Measurements from ENCODE around the gene NPVF. TPM values are rescaled to one million over a fixed set of nuclear protein-coding genes. Genes with fewer than 3 reads are reported as not detected.

The NPVF gene
- polyA plus RNA-seq, 2 of the 4 experiments (the other 2 are of a cell fraction), result not detected

- FAIRE-seq, result no peak
- ATAC-seq, result no peak
- ChIA-PET CTCF (no interaction called here), POLR2A (no interaction called here)
- TF ChIP-seq HMGXB4 (CRISPR knock-in tag; IDR thresholded peaks at IDR 0.05; ENCODE audit: borderline replicate concordance), result no peak
- TF ChIP-seq RNF2 (IDR thresholded peaks at IDR 0.05; ENCODE audit: borderline replicate concordance, low read depth), result no peak
- no peak for TF ChIP-seq TFCP2L1 (CRISPR knock-in tag; IDR thresholded peaks at IDR 0.05)
- TF ChIP-seq MAZ (IDR thresholded peaks at IDR 0.05; ENCODE audit: borderline replicate concordance, low read depth, low read length), result no peak
- TF ChIP-seq MAFK (IDR thresholded peaks at IDR 0.05; ENCODE audit: partially characterized antibody), result no peak
- no peak for TF ChIP-seq FOXS1 (CRISPR knock-in tag; IDR thresholded peaks at IDR 0.05)
- no peak for TF ChIP-seq BHLHE40 (IDR thresholded peaks at IDR 0.05; ENCODE audit: low read depth, low read length)
- no peak for TF ChIP-seq KDM1A (IDR thresholded peaks at IDR 0.05; ENCODE audit: low read depth)
- no peak for TF ChIP-seq KDM5A (IDR thresholded peaks at IDR 0.05)
- no peak for TF ChIP-seq HEYL (CRISPR knock-in tag; IDR thresholded peaks at IDR 0.05)
- TF ChIP-seq RARB (CRISPR knock-in tag; IDR thresholded peaks at IDR 0.05), result no peak
- no peak for TF ChIP-seq JUN (IDR thresholded peaks at IDR 0.05)
- TF ChIP-seq MYC (IDR thresholded peaks at IDR 0.05; ENCODE audit: borderline replicate concordance, low read length), result no peak
- TF ChIP-seq RFX5 (IDR thresholded peaks at IDR 0.05), result no peak
- no peak for TF ChIP-seq ZNF302 (CRISPR knock-in tag; IDR thresholded peaks at IDR 0.05)
- 50% methylated on average over 5 of the region's 5 CpGs for WGBS (ENCODE audit: missing lambda C conversion rate)
- no peak overlapping the region for H3K4me3 ChIP-seq
- no peak for DNase-seq (ENCODE audit: low read depth in 1 of 2, low spot score in 1 of 2)
- no peak overlapping the region for H3K27ac ChIP-seq
- H3K4me2 ChIP-seq, result no peak overlapping the region
- no peaks in the 10 kb centered on the region for H3K9me3 ChIP-seq
- no peaks in the 10 kb centered on the region for H3K4me1 ChIP-seq
Observed at GRCh38 chr7:25222666-25223065, 5.6 kb downstream of the NPVF start.

DNA sequence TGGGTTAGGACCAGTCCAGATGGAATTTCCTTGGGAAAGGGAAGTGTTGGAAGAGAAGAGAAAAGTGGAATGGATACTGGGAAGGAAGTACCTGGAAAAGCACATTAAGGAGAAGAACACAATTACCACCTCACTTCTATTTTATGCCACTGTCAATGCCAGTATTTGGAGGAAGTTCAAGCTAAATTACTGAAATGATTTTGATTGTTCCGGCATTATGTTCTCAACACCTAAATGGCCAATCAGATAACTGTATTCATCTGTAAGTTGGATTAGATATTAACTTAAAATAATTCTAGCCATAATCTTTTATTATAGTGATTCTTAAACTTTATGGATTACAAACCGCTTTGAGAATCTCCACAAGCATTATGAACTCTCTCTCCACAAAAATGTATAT lies 7.3 kb downstream of the NPVF start:
- Histone ChIP-seq H3K4me1 (no peaks in the 10 kb centered on the region), H3K4me3 (no peak overlapping the region), H3K27ac (no peak overlapping the region), H3K4me2 (no peak overlapping the region), H3K9me3 (no peaks in the 10 kb centered on the region)
- FAIRE-seq (no peak), DNase-seq (ENCODE audit: low read depth in 1 of 2, low spot score in 1 of 2) (no peak), ATAC-seq (no peak)
- CTCF ChIA-PET, result interaction anchor here (1.2 kb wide), 1 partner anchor 9 kb away, joined by 5 read pairs; no protein-coding TSS in a partner anchor
- POLR2A ChIA-PET, result no interaction called here
- TF ChIP-seq JUN (IDR thresholded peaks at IDR 0.05), result no peak
- TF ChIP-seq GATA3 (IDR thresholded peaks at IDR 0.05; ENCODE audit: borderline replicate concordance), result no peak
- no peak for TF ChIP-seq PHF8 (IDR thresholded peaks at IDR 0.05; ENCODE audit: borderline replicate concordance, low read depth)
- no peak for TF ChIP-seq BHLHE40 (IDR thresholded peaks at IDR 0.05; ENCODE audit: low read depth, low read length)
- no peak for TF ChIP-seq HEYL (CRISPR knock-in tag; IDR thresholded peaks at IDR 0.05)
- no peak for TF ChIP-seq MYC (IDR thresholded peaks at IDR 0.05; ENCODE audit: borderline replicate concordance, low read length)
- TF ChIP-seq RCOR1 (IDR thresholded peaks at IDR 0.05; ENCODE audit: low read depth, low read length), result no peak
- no peak for TF ChIP-seq ZFP36 (IDR thresholded peaks at IDR 0.05; ENCODE audit: borderline replicate concordance, partially characterized antibody)
- TF ChIP-seq RNF2 (IDR thresholded peaks at IDR 0.05; ENCODE audit: borderline replicate concordance, low read depth), result no peak
- no peak for TF ChIP-seq ATOH8 (CRISPR knock-in tag; IDR thresholded peaks at IDR 0.05; ENCODE audit: low read depth)
- TF ChIP-seq KDM1A (IDR thresholded peaks at IDR 0.05; ENCODE audit: low read depth), result no peak
- no peak for TF ChIP-seq RAD21 (conservative IDR thresholded peaks at IDR 0.05 in 1 of 2, IDR thresholded peaks at IDR 0.05 in 1 of 2)
- no peak for TF ChIP-seq SREBF2 (IDR thresholded peaks at IDR 0.05)
- no peak for TF ChIP-seq CEBPB (IDR thresholded peaks at IDR 0.05)
- no peak for TF ChIP-seq MAFK (IDR thresholded peaks at IDR 0.05; ENCODE audit: partially characterized antibody)
- no peak for TF ChIP-seq HDAC2 (IDR thresholded peaks at IDR 0.05)
- 22% methylated on average over 2 of the region's 2 CpGs for whole genome bisulfite sequencing (ENCODE audit: missing lambda C conversion rate)
